A673 (cell line): Measurements from ENCODE around the gene MTMR8. TPM values are rescaled to one million over a fixed set of nuclear protein-coding genes. Genes with fewer than 3 reads are reported as not detected.

Source experiments
- BruUV-seq: library from RNA; stranded (reverse); fragments of 400-500 nt; replicated peaks from 2 replicates; lab custom pipeline; 2021; lab: Mats Ljungman, UMichigan
- CTCF ChIA-PET: fragments of 300-600 bp; sonication (Branson Sonifier 250); formaldehyde crosslinking; loops from one replicate; lab custom pipeline; 2022; ENCODE audit warnings: antibody characterized with exemption; lab: Charles Lee
- POLR2A ChIA-PET: fragments of 300-600 bp; sonication (Branson Sonifier 250); formaldehyde crosslinking; loops from one replicate; lab custom pipeline; 2022; ENCODE audit warnings: antibody characterized with exemption; ENCODE audit not compliant: low non-redundant PET; lab: Charles Lee
- DNase-seq: peaks from one replicate; pipeline ENCODE4 v3.0.0-alpha.2; 2015; ENCODE audit warnings: low spot score
- H3K27ac ChIP-seq: fragments of 200-600 bp; sonication (generic); 2 replicates; pipeline ENCODE4 v1.5.1; 2016; ENCODE audit warnings: mixed run types, low read depth, mild to moderate bottlenecking, mixed read lengths, antibody characterized with exemption, low read length; ENCODE audit not compliant: poor library complexity, severe bottlenecking
- H3K27me3 ChIP-seq: fragments of 200-600 bp; sonication (generic); replicated peaks from 2 replicates; pipeline ENCODE4 v1.6.1; 2017; ENCODE audit warnings: mixed run types, low read depth, mild to moderate bottlenecking, mixed read lengths, antibody characterized with exemption, low read length; ENCODE audit not compliant: insufficient read depth, poor library complexity
- H3K36me3 ChIP-seq: fragments of 200-600 bp; sonication (generic); 2 replicates; pipeline ENCODE4 v1.6.1; 2016; ENCODE audit warnings: mixed run types, mild to moderate bottlenecking, mixed read lengths, antibody characterized with exemption, low read length; ENCODE audit not compliant: insufficient read depth, poor library complexity, severe bottlenecking
- H3K4me1 ChIP-seq: fragments of 200-600 bp; sonication (generic); 2 replicates; pipeline ENCODE4 v1.6.1; 2017; ENCODE audit warnings: mixed run types, mild to moderate bottlenecking, mixed read lengths, antibody characterized with exemption, low read length; ENCODE audit not compliant: insufficient read depth, poor library complexity, severe bottlenecking
- H3K4me3 ChIP-seq: fragments of 200-600 bp; sonication (generic); 2 replicates; pipeline ENCODE4 v1.5.1; 2016; ENCODE audit warnings: low read depth, mixed run types, mild to moderate bottlenecking, mixed read lengths, low read length; ENCODE audit not compliant: poor library complexity, severe bottlenecking
- H3K9me3 ChIP-seq: fragments of 200-600 bp; sonication (generic); 2 replicates; pipeline ENCODE4 v1.6.1; 2016; ENCODE audit warnings: mixed run types, low read depth, mild to moderate bottlenecking, mixed read lengths, antibody characterized with exemption, low read length; ENCODE audit not compliant: poor library complexity, severe bottlenecking
- EZH2 ChIP-seq: fragments of 200-600 bp; sonication (generic); IDR thresholded peaks from 2 replicates; pipeline ENCODE4 v1.6.1; 2017; ENCODE audit warnings: borderline replicate concordance, low read depth, mild to moderate bottlenecking, mixed read lengths, antibody characterized with exemption, low read length; ENCODE audit not compliant: poor library complexity, severe bottlenecking
- intact Hi-C: fragments of 100-400 bp; cut with micrococcal nuclease; formaldehyde crosslinking; loops from one replicate; pipeline ENCODE4 v1.10.0; 2022; ENCODE audit not compliant: unreplicated experiment
- total RNA-seq: library from RNA; stranded (reverse); gene quantifications from 2 replicates; pipeline ENCODE4 v1.2.3, GENCODE V29; 2021
- TF ChIP-seq, protein P1 (sequence below): fragments of 300-800, 200-600 bp; sonication (generic); conservative IDR thresholded peaks from 2 replicates; pipeline ENCODE4 v1.5.1; 2017; ENCODE audit warnings: low read depth, mild to moderate bottlenecking, antibody characterized with exemption, low read length, moderate library complexity, mixed read lengths

Gene MTMR8
- total RNA-seq, 1 experiment from 2014 or later: not detected

- H3K9me3 ChIP-seq: peaks cover 13% of the 10 kb centered on the region
- no TSS peak for BruUV-seq
- intact Hi-C loops: no loop called here
- no peak for TF ChIP-seq EZH2
- TF ChIP-seq, protein P1, sequence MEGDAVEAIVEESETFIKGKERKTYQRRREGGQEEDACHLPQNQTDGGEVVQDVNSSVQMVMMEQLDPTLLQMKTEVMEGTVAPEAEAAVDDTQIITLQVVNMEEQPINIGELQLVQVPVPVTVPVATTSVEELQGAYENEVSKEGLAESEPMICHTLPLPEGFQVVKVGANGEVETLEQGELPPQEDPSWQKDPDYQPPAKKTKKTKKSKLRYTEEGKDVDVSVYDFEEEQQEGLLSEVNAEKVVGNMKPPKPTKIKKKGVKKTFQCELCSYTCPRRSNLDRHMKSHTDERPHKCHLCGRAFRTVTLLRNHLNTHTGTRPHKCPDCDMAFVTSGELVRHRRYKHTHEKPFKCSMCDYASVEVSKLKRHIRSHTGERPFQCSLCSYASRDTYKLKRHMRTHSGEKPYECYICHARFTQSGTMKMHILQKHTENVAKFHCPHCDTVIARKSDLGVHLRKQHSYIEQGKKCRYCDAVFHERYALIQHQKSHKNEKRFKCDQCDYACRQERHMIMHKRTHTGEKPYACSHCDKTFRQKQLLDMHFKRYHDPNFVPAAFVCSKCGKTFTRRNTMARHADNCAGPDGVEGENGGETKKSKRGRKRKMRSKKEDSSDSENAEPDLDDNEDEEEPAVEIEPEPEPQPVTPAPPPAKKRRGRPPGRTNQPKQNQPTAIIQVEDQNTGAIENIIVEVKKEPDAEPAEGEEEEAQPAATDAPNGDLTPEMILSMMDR: no peak
- ChIA-PET POLR2A (no interaction called here), CTCF (no interaction called here)
- no peak overlapping the region for H3K27ac ChIP-seq
- no peak for DNase-seq
- no peaks in the 10 kb centered on the region for H3K36me3 ChIP-seq
- H3K27me3 ChIP-seq: no peaks in the 10 kb centered on the region
- no peak overlapping the region for H3K4me3 ChIP-seq
- no peaks in the 10 kb centered on the region for H3K4me1 ChIP-seq
Observed at GRCh38 chrX:64437218-64437617, 42.0 kb upstream of the MTMR8 start.

- DNase-seq: no peak
- BruUV-seq: no TSS peak
- no peaks in the 10 kb centered on the region for H3K36me3 ChIP-seq
Observed at GRCh38 chrX:64428371-64428770, 33.1 kb upstream of the MTMR8 start.

DNA sequence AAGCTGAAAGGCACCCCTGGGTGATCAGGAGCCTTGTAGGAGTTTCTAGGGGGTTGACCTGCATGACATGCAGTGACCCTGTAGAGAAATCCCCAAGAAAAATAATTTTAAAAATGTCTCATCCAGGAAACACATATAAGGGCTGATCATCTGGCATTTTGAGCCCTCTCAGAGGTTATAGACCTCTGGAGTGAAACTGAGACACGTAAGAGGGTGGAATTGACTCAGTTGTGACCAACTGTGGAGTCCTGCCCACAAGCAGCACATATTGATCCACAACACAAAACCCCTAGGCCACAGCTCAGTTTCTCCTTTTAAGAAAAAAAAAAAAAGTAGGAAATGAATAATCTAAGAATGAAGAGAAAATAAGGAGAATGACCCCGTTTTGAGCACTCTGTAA is 32.5 kb upstream of the MTMR8 start:
- CTCF ChIA-PET: no interaction called here
- H3K4me3 ChIP-seq: no peak overlapping the region
- BruUV-seq: no TSS peak
- H3K4me1 ChIP-seq: no peaks in the 10 kb centered on the region
- H3K27me3 ChIP-seq: no peaks in the 10 kb centered on the region
- no peak for DNase-seq
- intact Hi-C loops: no loop called here
- POLR2A ChIA-PET: no interaction called here
- H3K27ac ChIP-seq: no peak overlapping the region
- peaks cover 5% of the 10 kb centered on the region for H3K9me3 ChIP-seq
- no peaks in the 10 kb centered on the region for H3K36me3 ChIP-seq
- no peak for TF ChIP-seq EZH2
- TF ChIP-seq, protein P1: no peak

More at GRCh38 chrX:64428371-64428770, 33.1 kb upstream of the MTMR8 start:
- TF ChIP-seq, protein P1: no peak
- no peak for TF ChIP-seq EZH2
- Histone ChIP-seq H3K4me3 (no peak overlapping the region), H3K27ac (no peak overlapping the region), H3K27me3 (no peaks in the 10 kb centered on the region), H3K9me3 (peaks cover 5% of the 10 kb centered on the region), H3K4me1 (no peaks in the 10 kb centered on the region)
- intact Hi-C loops: no loop called here
- CTCF ChIA-PET: no interaction called here
- POLR2A ChIA-PET: no interaction called here
